ENCODE results near the gene SUN1. TPM values are rescaled to one million over a fixed set of nuclear protein-coding genes. Genes with fewer than 3 reads are reported as not detected.
A peak's percentile ranks its signal among the peaks of the same experiment; 100 is the strongest.

The SUN1 gene
- total RNA-seq, 1 experiment from 2014 or later: 109 TPM

- H3K9me3 ChIP-seq: no peaks in the 10 kb centered on the region
- H3K4me3 ChIP-seq: no peak overlapping the region
- DNase-seq: no peak
- H3K27me3 ChIP-seq: no peaks in the 10 kb centered on the region
- peaks cover 21% of the 10 kb centered on the region for H3K36me3 ChIP-seq
Measured at GRCh38 chr7:824664-825063, 7.6 kb upstream of the SUN1 start.

GRCh38 chr7:825386-825785, 6.9 kb upstream of the SUN1 start:
- no peak overlapping the region for H3K4me3 ChIP-seq
- no peaks in the 10 kb centered on the region for H3K9me3 ChIP-seq
- no peaks in the 10 kb centered on the region for H3K27me3 ChIP-seq
- peaks cover 21% of the 10 kb centered on the region for H3K36me3 ChIP-seq
- DNase-seq: no peak

GRCh38 chr7:826230-826917, 5.9 kb upstream of the SUN1 start:
- Histone ChIP-seq H3K9me3 (no peaks in the 10 kb centered on the region), H3K27me3 (no peaks in the 10 kb centered on the region), H3K4me3 (no peak overlapping the region), H3K36me3 (peaks cover 16% of the 10 kb centered on the region)
- DNase-seq: no peak

- H3K9me3 ChIP-seq: no peaks in the 10 kb centered on the region
- no peak for DNase-seq
- no peaks in the 10 kb centered on the region for H3K27me3 ChIP-seq
- no peak overlapping the region for H3K4me3 ChIP-seq
- peaks cover 17% of the 10 kb centered on the region for H3K36me3 ChIP-seq
Measured at GRCh38 chr7:828793-829561, 3.3 kb upstream of the SUN1 start.

GRCh38 chr7:830069-830468, 2.2 kb upstream of the SUN1 start:
- no peak for DNase-seq
- Histone ChIP-seq H3K9me3 (no peaks in the 10 kb centered on the region), H3K4me3 (no peak overlapping the region), H3K27me3 (no peaks in the 10 kb centered on the region), H3K36me3 (peaks cover 24% of the 10 kb centered on the region)

GRCh38 chr7:831596-832166, 595 bp upstream of the SUN1 start:
- no peaks in the 10 kb centered on the region for H3K27me3 ChIP-seq

GRCh38 chr7:832968-833424, 720 bp downstream of the SUN1 start:
- DNase-seq: no peak
- no peaks in the 10 kb centered on the region for H3K9me3 ChIP-seq

More at GRCh38 chr7:831596-832166, 595 bp upstream of the SUN1 start:
- DNase-seq: peak; percentile 51
- Histone ChIP-seq H3K4me3 (no peak overlapping the region; the same call in 1 of the 2 replicates), H3K36me3 (peaks cover 31% of the 10 kb centered on the region), H3K9me3 (no peaks in the 10 kb centered on the region)

GRCh38 chr7:833601-834258, 1.5 kb downstream of the SUN1 start:
- no peak for DNase-seq

More at GRCh38 chr7:832968-833424, 720 bp downstream of the SUN1 start:
- Histone ChIP-seq H3K27me3 (no peaks in the 10 kb centered on the region), H3K36me3 (peaks cover 32% of the 10 kb centered on the region), H3K4me3 (no peak overlapping the region)

GRCh38 chr7:834277-834676, 2.0 kb downstream of the SUN1 start:
- Histone ChIP-seq H3K4me3 (no peak overlapping the region), H3K27me3 (no peaks in the 10 kb centered on the region), H3K36me3 (peaks cover 41% of the 10 kb centered on the region), H3K9me3 (no peaks in the 10 kb centered on the region)
- DNase-seq: no peak

More at GRCh38 chr7:833601-834258, 1.5 kb downstream of the SUN1 start:
- Histone ChIP-seq H3K27me3 (no peaks in the 10 kb centered on the region), H3K4me3 (no peak overlapping the region), H3K9me3 (no peaks in the 10 kb centered on the region), H3K36me3 (peaks cover 36% of the 10 kb centered on the region)

- Histone ChIP-seq H3K36me3 (peaks cover 44% of the 10 kb centered on the region), H3K27me3 (no peaks in the 10 kb centered on the region), H3K9me3 (no peaks in the 10 kb centered on the region), H3K4me3 (no peak overlapping the region)
- DNase-seq: no peak
Measured at GRCh38 chr7:835021-835420, 2.7 kb downstream of the SUN1 start.

GRCh38 chr7:835485-836401, 3.5 kb downstream of the SUN1 start:
- Histone ChIP-seq H3K36me3 (peaks cover 47% of the 10 kb centered on the region), H3K9me3 (no peaks in the 10 kb centered on the region), H3K4me3 (no peak overlapping the region), H3K27me3 (no peaks in the 10 kb centered on the region)
- DNase-seq: peak; percentile 21

- H3K36me3 ChIP-seq: peaks cover 49% of the 10 kb centered on the region
- H3K9me3 ChIP-seq: no peaks in the 10 kb centered on the region
- H3K4me3 ChIP-seq: no peak overlapping the region
- H3K27me3 ChIP-seq: no peaks in the 10 kb centered on the region
- DNase-seq: no peak
Measured at GRCh38 chr7:836429-836828, 4.2 kb downstream of the SUN1 start.

- no peaks in the 10 kb centered on the region for H3K27me3 ChIP-seq
- peaks cover 55% of the 10 kb centered on the region for H3K36me3 ChIP-seq
- H3K4me3 ChIP-seq: no peak overlapping the region
- H3K9me3 ChIP-seq: no peaks in the 10 kb centered on the region
- DNase-seq: no peak
Measured at GRCh38 chr7:837001-837400, 4.7 kb downstream of the SUN1 start.

GRCh38 chr7:840001-840600, 7.8 kb downstream of the SUN1 start:
- DNase-seq: no peak
- H3K4me3 ChIP-seq: no peak overlapping the region
- H3K27me3 ChIP-seq: no peaks in the 10 kb centered on the region
- H3K36me3 ChIP-seq: peaks cover 58% of the 10 kb centered on the region
- no peaks in the 10 kb centered on the region for H3K9me3 ChIP-seq

- DNase-seq: no peak
- Histone ChIP-seq H3K27me3 (no peaks in the 10 kb centered on the region), H3K4me3 (no peak overlapping the region), H3K9me3 (0 out of 2 replicates have a peak, but pooled peaks cover 2% of the 10 kb centered on the region), H3K36me3 (peaks cover 59% of the 10 kb centered on the region)
Measured at GRCh38 chr7:841943-842342, 9.7 kb downstream of the SUN1 start.
